Activated CD8-positive, alpha-beta memory T cell treated with anti-CD3 and anti-CD28 coated beads for 4 hours (primary cell): ENCODE measurements around the gene SNTG2.

Experiments
- DNase-seq, 2 donors: peaks; one replicate each; pipeline ENCODE4 v3.0.0-alpha.2; 2020; ENCODE audit warnings: low read depth in 2 of 2

SNTG2 gene

DNA sequence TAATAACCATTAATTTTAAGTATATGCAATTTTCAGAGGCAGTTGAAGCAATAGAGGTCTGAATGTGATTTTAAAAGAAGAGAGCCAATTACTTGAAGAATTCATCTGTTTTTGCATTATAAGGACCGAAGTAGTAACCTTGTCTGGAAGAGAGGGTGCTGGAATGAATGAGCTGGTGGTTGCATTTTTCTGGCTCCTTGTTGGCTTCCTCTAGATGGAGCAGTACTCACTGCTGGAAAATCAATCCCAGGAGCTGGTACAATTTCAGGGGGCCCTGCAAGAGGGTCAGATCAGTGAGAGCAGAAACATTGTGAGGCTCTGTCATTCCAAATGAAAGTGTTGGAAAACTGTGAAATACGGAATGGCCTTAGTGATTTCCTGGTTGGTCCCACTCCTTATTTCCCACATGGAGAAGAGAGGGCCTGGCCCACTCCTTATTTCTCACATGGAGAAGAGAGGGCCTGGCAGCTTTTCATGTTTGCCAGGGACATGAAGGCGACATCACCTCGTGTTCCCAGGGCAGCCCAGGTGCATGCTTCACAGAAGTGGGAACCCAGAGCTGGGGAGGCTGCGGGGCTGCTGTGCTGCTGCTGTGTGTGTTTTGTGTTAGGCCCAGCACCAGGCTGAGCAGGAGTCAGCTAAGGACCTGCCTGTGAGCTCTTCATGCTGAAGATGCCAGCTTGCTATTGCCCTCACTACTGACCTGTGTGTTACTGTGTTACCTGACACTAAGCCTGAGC is 197.4 kb downstream of the SNTG2 start:
- DNase-seq = no peak

DNA sequence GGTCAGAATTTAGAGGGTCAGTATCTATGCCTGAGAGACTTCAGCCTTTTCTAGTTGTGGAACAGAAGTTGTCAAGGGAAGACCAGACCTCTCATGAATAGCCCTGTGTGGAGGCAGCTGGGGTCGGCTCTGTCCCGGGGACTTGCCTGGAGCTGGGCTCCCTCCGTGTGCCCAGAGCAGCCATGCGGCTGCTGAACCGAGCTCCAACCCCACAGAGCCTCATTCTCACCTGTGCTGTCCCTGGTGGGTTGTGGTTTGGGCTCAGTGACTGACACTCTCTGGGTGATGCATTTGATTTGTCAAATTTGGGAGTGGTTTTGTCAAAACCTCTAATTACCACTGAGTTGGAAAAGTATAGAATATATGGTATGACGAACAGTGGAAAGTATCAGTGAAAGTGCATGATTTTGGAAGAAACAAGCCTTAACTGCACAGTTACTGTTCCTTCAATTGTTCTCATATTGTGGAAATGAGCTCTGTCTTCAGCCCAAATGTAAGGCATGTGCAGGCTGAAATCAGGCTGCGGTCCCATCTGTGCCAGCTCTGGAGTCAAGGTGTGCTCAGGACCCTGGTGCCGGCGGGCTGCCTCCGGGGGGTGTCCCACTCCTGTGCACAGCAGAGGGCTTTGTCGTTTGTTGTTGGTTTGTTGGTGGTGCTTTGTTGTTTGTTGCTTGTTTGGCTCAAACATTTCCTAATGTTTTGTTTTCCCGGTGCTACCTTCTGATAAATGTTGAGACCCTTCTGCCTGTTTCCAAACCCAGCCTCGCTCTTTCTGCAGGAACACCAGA is 200.3 kb downstream of the SNTG2 start:
- DNase-seq = no peak

DNA sequence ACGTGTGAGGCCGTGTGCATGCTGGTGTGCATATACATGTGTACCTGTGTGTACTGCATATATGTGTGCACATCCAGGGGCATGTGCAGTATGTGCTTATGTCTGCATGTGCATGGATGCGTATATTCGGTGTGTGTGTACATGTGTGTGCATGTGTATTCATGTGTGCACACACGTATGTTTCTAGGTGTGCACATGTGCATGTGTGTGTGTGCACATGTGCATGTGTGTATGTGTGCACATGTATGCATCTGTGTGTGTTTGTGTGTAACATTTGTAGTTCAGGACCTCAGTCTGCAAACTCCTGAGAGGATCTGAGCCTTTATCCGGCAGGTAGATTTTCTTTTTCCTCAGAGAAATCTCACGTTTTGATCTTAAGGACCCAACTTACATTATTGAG is 201.7 kb downstream of the SNTG2 start:
- DNase-seq = no peak

DNA sequence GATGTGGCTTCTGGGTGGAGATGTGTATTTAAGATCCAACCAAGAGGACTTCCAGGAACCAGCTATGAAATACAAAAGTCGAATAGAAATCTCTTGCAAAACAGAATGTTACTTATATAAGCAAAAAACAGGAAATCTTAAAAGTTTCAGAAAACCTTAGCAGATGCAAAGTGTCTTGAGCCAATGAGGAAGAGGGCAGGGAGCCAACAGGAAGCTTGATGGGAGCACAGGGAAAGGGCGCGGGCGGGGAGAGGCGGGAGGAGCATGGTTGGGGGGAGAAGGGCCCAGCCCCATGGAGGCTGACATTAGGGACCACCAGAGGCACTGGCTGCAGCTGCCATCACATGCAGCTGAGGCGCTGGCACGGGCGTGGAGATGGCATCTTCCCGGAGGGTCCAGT is 203.3 kb downstream of the SNTG2 start:
- DNase-seq = no peak

DNA sequence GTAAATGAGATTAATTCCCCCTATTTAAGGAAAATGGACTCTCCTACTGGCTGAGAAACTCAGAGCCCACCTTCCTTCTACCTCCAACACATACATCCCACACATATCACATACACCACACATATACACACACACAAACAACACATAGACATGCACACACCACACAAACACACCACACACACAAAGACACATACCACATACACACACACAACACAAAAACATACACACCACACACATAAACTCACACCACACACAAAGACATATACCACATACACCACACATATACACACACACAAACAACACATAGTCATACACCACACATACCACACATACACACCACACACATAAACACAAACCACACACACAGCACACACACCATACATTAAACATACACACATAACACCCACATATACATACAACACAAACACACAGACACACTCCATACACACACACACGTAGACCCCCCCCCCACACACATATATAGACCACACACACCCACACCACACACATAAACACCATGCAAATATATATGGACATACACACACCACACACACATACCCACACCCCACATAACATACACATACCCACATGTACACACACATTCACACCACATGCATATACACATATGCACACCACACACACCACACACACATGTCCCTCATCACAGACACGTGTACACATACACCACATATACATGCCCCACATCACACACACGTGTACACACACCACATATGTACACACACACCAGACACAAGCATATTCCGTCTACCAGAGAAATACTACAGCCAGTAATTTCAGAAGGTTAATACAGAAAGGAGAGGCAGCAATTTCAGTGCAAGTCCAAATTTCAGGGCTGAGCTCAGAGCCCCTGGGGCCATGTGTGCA is 204.3 kb downstream of the SNTG2 start:
- no peak for DNase-seq

DNA sequence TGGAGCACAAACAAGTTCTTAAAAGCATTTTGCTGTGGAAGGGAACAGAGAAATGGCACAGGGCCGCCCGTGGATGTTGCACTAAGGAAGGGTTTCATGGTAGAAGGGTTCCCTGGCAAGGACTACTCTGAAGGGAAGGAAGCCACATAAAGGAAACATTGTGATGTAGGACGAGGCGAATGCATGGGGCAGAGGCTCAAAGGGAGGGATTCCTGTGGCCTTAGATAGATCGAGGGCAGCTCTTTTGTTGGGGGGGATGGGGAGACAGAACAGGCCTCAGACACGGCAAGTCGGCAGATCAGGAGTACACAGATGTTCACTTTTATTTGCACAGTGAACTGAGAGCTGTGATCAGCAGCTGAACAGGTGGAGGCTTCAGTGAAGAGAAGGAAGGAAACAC is 205.4 kb downstream of the SNTG2 start:
- DNase-seq = no peak

DNA sequence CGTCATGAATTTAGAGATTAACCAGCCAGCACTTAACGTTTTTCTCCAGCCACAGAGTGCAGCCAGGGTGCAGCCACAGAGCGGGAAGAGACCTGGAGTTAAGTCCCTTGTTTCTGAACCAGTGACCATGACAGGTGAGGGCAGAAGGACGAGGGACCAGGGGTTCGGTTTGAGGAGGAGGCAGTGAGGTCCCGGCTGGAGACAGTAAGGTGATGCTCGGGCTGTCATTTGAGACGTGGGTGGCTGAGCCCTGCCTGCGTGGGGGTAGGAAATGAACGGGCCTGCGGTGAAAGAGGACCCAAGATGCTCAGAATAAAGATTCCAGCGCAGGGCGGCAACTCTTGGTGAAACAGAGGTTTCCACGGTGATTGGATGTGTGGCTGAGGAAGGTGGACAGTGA is 205.9 kb downstream of the SNTG2 start:
- DNase-seq = no peak

DNA sequence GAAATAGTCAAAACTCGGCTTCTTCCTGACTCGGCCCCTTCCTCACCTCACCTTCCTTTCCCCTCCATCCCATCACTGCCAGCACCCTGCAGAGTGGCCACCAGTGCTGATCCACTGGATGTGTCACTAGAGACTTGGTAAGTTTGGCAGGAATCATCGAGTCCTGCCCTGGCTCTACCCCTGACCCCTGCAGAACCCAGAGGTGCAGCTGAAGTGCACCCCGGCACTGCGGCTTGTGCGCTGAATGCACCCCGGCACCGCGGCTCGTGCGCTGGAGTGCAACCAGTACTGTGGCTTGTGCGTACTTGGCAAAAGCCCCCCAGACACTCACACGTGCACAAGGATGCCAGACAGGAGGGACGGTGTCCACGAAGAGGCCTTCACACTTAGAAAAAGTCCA is 206.5 kb downstream of the SNTG2 start:
- DNase-seq = no peak

DNA sequence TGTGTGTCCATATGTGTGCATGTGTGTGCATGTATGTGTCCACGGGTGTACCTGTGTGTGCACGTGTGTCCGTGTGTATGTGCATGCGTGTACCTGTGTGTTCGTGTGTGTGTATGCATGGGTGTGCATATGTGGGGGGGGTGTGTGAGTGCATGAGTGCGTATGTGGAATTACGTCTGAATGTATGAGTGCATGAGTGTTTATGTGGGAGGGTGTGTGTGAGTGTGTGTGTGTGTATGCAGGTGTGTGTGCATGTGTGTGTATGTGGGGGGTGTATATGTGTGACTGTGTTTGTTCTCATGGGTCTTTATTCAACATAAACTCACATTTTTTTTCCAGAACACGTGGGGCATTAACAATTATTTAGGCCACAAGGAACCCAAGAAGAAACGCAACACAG is 208.4 kb downstream of the SNTG2 start:
- DNase-seq = no peak

DNA sequence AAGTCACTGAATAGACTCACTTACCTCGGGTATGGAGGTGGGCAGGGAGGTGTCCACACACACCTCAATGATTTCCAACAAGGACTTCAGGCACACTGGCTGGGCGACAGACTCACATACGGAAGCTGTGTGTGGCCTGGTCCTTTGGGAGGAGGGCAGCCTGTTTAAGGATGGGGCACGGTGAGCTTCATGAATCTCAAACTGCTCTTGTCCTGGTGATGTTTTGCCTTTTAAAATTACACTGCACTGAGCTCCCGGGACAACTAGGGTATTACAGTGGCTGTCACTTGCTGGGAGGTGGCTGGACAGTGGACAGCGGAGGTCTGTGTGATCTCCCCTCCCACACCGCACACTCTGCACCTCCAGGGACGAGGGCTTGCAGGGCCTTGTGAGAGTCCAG is 211.6 kb downstream of the SNTG2 start:
- DNase-seq = no peak

DNA sequence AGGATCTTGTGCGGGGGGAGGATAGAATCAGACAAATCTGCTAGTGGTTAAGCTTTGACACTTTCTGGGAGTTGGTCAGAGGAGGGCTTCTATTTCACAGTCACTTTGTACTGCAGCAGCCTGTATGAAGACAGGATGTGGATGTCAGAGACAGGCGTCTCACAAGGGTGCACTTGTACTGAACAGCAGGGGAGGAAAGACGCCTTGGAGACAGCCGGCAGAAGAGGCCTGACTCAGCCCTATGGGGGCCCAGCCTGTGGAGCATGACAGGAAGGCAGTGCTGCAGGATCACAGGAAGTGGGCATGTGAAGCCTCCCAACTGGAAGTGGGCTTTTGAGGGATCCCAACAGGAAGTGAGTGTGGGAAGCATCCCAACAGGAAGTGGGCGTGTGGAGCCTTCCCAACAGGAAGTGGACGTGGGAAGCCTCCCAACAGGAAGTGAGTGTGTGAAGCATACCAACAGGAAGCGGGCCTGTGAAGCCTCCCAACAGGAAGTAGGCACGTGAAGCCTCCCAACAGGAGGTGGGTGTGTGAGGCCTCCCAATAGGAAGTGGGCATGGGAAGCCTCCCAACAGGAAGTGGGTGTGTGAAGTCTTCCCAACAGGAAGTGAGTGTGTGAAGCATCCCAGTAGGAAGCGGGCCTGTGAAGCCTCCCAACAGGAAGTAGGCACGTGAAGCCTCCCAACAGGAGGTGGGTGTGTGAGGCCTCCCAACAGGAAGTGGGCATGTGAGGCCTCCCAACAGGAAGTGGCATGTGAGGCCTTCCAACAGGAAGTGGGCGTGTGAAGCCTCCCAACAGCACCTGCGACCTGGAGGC is 212.3 kb downstream of the SNTG2 start:
- DNase-seq = peak in 1 of 2 donors; percentile 2

DNA sequence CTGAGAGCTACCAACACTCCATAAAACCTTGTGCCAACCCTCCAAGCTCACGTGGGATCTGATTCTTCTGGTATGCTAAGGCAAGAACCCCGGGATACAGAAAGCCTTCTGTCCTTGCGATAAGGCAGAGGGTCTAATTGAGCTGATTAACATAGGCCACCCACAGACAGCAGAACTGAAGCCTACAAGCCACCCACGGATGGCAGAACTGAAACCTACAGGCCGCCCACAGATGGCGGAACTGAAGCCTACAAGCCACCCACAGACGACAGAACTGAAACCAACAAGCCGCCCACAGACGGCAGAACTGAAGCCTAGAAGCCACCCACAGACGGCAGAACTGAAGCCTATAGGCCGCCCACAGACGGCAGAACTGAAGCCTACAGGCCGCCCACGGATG is 216.3 kb downstream of the SNTG2 start:
- no peak for DNase-seq

DNA sequence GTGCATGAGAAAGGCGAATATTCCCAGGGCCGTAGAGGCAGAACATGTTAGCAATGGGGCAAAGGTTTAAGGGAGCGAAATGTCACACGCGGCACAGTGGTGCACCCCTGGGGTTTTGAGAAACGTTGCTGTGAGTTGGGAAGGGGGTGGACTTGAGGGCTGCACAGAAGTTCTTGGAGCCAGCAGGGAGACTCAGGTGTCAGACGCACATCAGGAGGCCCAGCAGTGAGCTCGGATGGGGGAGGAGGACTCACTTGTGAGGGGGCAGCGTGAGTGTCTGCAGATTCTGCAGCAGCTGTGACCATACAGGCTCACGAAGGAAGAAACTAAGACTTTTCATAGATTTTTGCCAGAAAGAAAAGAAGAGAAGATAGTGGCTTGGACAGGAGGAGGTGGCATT is 218.2 kb downstream of the SNTG2 start:
- no peak for DNase-seq

DNA sequence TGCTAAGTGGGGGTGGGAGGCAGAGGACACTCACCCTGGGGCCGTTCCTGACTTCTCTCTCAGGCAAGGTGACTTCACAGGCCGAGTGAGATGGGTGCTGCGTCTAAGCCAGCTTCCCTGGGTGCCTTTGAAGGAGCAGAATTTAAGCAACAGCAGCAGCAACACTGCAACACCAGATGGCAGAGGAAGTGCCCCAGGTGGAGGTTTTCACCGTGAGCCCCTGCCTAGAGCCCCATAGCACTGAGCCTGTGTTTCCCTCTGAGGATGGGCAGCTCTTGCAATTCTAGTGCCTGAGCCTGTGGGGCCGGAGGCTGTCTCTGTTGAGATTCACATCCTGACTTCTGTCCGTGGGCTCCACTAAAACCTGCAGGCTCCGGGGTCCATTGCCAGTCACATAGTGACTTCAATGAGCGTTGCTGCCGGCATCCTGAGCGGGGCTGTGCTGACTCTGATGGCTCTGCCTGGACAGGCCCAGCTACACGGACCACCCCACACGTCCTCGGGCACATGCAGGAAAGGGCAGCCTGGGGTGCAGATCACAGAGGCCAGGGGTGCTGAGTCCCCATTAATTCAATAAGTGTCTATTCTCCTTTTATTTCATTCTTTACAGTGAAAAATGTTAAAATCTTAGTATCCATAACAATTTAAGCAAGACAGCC is 218.8 kb downstream of the SNTG2 start:
- no peak for DNase-seq

DNA sequence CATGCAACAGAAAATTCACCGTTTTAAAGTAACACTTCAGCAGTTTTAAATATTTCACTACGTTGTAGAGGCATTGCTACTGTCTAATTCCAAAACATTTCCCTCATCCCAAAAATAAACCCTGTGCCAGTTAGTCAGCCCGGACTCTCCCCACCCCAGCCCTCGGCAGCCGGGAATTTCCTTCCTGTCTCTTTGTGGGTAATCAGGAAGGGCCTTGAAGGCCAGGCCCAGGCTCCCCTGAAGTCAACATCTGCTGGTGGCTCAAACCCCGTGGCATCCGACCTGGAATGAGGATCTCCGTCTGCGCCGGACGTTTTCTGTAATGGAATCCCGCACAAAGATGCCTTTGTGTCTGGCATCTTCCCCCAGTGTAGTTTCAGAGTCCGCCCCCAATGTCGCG is 219.6 kb downstream of the SNTG2 start:
- DNase-seq = no peak

DNA sequence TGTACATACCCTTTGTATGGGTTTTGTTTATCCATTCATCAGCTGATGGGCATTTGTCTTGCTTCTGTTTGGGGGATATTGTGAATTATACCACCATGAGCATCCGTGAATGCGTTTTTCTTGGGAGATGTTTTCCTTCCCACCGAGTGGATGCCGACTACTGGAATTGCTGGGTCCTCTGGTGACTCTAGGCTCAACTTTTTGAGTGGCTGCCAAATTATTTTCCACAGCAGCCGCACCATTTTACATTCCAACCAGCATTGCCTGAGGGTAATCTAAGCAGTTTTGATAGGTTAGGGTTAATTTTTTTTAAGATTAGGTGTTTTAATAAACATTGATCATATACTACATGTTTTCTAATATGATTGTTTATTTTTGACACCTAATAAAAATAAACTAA is 220.1 kb downstream of the SNTG2 start:
- no peak for DNase-seq

DNA sequence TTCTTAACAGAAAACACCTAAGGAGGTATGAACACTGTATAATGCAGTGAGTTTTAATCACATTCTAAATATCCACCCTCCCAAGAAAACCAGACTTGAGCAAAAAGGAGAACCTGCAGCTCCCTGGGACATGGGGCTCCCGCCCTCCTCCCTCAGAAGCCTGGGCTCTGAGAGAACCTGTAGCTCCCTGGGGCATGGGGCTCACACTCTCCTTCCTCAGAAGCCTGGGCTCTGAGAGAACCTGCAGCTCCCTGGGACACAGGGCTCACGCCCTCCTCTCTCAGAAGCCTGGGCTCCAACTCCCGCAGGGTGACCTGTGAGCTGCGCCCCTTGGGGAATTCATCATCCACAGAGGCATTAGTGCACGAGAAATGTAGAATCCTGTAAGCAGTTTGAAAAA is 222.9 kb downstream of the SNTG2 start:
- no peak for DNase-seq

DNA sequence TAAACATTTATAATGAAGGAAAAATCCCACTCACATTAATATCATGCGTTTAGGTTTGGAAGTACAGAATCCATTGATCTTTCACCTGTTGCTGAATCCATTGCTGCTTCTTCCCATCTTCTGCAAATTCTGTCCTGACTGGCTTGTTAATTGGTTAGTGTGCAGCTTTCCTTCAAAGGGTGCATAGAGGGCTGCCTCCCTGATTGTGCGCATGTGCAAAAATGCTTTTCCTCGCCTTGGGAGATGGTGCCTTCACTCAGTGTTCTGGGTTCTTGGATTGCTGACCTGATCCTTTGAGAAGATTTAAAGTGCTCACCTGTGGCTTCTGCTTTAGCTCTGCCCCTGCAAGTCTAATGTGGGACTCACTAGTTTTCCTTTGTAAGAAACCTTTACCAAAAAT is 231.2 kb downstream of the SNTG2 start:
- no peak for DNase-seq

DNA sequence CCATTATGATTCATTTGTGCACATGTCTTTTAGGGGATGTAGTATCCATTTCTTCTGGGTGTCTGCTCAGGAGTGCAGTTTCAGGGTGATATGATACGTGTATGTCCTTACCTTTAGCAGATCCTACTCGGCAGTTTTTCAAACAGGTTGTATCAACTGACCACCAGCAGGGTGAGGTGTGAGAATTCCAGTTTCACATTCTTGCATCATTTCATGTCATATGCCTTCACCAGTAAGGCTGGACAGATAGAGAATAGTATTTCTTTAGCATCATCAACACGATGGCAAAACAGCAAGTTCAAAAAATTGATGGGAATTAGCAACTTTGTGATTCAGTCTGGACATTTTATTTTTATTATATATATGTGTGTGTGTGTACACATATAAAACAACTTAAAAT is 232.7 kb downstream of the SNTG2 start:
- no peak for DNase-seq

DNA sequence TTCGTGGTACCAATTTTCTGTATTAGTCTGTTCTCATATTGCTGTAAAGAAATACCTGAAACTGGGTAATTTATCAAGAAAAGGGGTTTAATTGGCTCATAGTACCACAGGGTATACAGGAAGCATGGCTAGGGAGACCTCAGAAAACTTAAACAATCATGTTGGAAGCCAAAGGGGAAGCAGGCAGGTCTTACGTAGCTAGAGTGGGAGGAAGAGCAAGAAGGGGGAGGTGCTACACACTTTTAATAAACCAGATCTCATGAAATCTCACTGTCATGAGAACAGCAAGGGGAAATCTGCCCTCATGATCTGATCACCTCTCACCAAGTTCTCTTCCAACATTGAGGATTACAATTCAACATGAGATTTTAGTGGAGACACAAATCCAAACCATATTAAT is 235.8 kb downstream of the SNTG2 start:
- no peak for DNase-seq

DNA sequence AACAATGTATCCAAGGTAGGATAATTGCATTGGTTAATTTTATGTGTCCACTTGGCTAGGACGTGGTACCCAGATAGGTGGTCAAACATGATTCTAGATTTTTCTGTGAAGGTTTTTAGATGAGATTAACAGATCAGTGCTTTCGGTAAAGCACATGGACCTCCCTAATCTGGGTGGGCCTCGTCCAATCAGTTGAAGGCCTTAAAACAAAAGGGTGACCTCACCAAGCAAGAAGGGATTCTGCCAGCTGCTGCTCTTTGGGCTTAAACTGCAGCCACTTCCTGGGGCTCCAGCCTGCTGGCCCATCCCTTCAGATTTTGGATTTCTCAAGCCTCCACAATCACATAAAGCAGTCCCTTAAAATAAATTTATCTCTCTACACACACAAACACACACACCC is 236.5 kb downstream of the SNTG2 start:
- DNase-seq = no peak
